GM21576 (cell line): Measurements from ENCODE around the gene CNTNAP2.
A peak's percentile ranks its signal among the peaks of the same experiment; 100 is the strongest.
"Not testable (repeated sequence)": the region's sequence is repeated elsewhere in the genome, so short reads cannot be mapped to it uniquely, and the experiment has no call there.

Experiments used
- ATAC-seq: cut with Tn5 transposase; IDR thresholded peaks from one replicate; pipeline ENCODE4 v1.9.1; 2021; ENCODE audit warnings: mild to moderate bottlenecking, moderate library complexity; ENCODE audit not compliant: unreplicated experiment

CNTNAP2 gene

DNA sequence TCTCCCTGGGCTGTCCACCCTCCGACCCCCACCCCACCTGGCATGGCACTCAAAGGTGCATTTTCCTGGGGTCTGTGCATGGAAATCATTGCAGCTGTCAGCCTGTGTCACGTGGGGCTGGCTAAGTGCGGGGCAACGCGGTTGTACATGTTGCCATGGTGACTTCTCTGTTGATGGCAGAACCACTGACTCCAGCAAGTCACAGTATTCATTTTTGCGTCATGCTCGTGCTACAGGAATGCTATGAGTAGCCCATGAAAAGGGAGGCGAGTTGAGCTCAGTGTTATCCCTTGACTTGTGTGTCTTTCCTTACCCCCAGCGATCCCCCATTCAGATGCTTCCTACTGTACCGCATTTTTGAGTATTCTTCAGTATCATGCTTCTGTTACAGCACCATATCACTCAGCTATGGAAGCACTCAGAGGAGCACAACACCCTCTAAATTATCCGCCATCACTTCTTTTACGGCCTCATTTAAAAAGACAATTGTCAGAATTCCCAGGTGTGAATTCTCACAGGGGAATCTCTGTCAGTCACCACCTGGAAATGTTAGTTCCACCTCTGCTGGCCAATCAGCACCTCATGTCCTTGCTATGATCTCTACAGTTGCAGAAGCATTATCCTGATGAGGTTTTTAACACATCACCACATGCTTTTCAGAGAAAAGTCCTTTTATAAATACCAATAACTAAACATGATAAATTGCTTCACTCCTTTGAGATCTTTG is 2279.6 kb downstream of the CNTNAP2 start:
- ATAC-seq: no peak

DNA sequence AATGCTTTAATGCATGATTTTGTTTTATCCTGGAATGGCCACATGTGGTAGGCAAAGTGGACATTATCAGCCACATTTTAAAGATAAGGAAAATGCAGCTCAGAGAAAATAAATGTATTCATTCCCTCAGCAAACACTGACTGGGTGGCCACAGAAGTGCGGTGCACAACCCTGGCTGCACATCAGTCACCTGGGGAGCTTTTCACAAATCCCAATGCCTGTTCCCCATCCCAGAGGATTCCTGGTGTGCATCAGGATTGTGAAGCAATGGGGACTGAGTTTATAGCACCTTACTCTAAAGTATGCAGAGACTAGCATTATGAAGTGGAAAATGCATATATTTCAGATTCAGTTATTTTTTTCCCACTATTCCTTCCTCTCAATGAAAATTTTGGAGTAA is 2280.5 kb downstream of the CNTNAP2 start:
- no peak for ATAC-seq

DNA sequence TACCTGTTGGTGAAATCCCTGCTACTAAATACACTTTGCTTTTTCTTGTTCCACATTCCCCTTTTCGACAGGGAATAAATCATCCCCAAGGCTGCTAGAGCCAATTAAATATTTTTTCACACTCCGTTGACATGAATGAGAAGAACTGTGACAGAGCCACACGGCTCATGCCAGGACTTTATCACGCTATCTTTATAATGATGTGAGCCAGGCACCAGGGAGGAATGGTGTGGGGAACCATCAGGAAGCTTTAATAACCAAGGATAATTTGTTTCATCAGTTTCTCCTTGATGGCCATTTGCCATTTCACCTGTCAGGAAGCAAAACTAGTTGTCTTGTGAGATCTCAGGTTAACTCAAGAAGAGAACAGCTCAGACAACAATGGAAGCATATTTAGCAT is 2280.9 kb downstream of the CNTNAP2 start:
- ATAC-seq: no peak

DNA sequence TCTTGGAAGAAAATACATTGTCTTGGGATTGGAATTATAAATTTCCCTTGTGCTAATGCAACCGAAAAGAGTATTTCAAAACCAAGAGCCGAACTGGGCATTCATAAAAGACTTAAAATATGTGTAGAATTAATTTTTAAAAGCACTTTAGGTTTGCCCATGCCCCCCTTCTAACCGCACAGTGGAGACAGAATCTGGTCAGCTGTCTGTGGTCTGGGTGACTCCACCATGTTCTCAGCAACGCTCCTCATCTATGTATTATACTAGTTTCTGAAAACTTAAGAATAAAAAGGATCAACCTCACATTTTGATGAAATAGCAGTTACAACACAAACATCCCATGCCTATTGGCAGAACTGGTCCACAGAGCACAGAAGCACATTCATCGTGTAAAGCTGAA is 2281.4 kb downstream of the CNTNAP2 start:
- no peak for ATAC-seq

DNA sequence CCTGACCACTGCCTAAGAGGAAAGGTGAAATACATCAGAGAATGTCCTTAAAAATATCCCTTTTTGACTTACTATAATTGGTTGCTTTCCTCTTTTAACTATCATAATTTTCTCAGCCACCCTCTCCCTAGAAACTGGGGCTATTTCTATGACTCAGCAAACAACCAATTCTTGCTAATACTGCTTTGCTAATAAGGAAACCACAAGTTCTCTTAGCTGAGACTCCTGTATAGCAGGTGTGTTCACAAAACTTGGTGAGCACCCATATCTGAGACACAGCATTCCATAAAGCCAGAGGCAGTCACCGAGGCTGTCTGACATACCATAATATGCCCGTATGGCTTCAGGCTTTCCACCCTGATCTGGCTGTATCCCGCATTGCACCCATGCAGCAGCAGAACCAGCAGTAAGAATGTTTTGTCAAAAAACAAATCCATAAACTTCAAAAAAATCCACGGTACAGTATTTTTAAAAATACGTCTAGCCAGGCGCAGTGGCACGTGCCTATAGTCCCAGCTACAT is 2282.3 kb downstream of the CNTNAP2 start:
- ATAC-seq: peak; percentile 84

DNA sequence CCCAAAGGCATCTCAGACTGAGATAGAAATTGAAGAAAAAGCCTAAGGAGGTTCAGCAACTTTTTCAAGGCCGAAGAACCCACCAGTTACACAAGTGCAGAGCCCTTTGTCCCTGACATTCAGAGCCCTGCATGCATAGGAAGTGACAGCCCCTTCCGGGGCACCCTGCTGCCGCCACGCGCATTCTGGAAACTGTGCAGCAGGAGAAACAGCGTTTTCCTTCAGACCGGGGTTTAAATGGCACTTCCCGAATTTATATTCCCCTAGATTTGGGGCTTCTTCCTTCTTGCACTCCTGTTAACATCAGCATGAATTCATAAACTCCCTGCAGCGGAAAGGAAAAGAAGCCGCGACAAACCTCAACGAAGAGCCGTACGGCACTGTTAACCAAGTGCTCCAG is 2283.5 kb downstream of the CNTNAP2 start:
- no peak for ATAC-seq

DNA sequence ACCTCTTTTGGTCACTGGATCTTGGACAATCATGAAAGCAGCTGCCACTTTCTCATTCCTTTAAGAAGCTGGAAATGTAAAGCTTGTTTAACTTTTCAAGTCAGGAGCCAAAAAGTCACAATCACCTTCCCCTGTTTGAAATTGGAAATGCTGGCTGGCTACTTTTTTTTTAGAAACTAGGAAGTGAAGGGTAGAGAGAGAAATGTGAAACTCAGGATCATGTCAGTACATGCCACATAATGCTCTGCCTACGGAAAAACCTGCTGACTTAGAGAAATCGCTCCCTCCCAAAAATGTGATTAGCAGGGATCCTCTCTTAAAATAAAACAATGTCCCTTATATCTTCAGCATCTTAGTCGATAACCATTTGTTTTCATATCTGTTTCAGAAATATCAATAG is 2285.6 kb downstream of the CNTNAP2 start:
- no peak for ATAC-seq

DNA sequence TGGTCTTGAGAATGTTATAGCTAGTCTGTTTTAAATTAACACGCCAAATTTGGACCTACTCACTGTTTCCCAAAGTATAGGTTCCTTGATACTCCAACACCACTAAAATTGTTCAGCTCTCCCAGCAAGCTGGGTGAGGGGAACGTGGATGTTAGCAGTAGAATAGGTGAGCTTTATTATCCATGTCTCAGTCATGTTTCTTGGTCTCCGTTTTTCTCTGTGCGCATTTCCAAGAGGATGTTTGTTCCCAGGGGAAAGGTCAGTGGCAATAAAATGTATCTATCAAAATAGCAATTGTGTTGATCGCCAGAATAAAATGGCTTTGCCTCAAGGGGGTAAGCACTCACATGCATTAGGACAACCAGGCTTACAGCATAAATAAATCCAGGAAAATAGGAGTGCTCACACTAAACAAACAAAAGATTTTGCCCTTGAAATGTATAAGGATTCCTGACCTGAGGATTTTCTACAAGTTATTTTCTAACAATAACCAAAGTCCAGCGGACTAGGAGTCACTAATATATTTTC is 2286.9 kb downstream of the CNTNAP2 start:
- ATAC-seq: no peak

DNA sequence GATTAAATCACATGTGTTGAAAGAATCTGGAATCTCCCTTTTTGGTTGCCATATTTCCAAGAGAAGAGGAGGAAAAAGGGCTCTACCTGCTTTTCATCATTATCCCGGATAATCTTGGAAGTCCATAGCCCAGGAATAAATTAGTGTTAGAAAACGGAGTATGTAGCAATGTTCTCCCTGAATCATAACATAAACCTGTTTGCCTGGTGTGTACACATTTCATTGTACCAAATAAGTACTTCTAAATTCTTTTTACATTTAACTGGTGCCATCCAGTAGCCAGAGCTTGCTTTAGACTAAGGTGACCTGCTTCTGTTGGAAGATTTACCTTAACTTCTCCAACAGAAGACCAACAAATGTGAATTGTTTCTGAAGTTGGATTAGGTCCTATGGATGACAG is 2291.7 kb downstream of the CNTNAP2 start:
- ATAC-seq: no peak

DNA sequence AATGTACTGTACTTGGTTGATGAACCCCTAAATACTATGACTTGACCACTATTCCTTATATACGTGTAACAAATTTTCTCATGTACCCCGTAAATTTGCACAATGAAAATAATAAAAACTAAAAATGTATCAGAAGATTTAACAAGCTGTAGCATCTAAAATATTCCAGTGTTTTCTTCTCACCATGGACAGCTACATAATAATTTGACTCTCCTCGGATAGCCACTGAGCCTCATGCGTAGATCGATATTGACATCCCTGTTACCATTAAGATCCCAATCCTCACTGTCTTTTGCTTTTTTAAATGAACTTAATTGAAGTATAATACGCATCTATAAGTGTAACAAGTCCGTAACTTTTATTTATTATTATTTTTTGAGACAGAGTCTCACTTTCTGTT is 2294.3 kb downstream of the CNTNAP2 start:
- ATAC-seq: no peak

DNA sequence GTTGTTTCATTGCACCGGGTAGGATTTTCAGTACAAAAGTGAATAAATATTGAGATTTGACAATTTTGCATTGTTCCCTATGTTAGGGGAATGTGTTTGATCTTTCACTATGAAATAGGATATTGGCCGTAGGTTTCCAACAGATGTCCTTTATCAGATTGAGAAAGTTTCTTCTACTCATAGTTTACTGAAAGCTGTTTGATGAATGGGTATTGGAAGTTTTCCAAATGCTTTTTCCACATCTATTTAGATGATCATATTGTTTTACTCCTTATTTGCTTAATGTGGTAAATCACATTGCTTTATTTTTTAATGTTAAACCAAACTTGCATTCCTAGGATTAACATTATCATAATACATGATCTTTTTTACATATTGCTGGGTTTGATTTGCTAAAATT is 2296.1 kb downstream of the CNTNAP2 start:
- ATAC-seq: no peak

DNA sequence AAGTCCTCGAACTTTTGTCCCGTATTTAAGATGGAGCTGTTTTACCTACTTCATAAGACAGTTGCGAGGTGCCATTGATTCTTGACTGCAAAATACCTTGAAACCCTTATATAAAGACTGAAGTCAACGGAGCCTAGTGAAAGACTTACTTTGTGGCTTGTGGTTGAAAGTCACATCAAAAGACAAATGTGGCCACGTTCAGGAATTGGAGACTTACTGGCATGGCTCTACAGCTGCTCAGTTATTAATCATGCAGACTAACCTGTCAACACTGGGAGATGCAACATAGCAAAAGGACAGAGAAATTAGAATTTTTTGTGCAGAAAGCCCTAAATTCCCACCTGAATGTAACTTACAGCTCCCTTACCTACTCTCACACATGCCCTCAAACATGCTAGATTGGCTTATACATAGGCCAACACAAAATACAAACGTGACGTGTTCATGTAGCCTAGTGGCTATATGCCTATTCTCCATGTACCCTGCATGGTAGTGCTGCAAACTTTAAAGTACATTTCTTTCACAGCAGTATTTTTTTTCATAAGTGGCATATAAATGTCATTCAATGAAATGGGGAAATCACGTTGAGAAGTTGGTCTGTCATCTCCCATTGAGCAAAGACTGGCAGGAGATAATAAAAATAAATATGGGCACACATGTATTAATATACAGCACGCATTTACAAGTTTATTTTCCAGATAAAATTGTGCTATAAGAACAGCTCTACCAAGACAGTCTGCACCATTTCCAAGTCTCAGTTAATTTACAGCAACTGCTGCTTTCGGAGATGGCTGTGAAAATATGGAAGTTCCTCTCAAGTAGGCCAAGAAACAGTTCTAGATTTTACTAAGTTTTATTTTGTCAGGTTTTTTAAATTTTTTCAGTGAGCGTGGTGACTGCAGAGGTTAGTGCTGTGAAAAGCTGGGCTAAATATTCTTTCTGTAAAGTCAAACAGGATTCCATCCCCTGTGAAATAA is 2303.5 kb downstream of the CNTNAP2 start:
- peak; percentile 85 for ATAC-seq

DNA sequence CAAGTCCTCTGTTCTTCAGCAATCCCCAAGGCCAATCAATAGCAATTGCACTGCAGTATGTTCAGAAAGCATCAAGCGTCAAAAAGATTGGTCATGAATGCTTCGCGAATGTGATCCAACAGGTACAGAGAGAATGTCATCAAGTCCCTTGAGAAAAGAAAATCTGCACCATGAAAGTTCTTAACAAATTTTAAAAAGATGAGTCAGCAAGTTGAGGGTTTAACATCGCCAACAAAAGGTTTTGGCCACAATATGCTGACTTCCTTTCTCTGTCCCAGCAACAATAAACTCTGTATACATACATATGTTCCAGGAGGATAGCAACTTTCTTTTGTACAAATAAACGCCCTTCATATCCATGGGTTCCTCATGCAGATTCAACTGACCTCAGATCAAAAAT is 2305.4 kb downstream of the CNTNAP2 start:
- no peak for ATAC-seq

DNA sequence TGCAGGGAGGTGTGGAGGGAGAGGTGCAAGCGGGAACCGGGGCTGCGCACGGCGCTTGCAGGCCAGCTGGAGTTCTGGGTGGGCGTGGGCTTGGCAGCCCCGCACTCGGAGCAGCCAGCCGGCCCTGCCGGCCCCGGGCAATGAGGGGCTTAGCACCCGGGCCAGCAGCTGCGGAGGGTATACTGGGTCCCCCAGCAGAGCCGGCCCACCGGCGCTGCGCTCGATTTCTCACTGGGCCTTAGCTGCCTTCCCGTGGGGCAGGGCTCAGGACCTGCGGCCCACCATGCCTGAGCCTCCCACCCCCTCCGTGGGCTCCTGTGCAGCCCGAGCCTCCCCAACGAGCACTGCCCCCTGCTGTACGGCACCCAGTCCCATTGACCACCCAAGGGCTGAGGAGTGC is 2309.8 kb downstream of the CNTNAP2 start:
- not testable (repeated sequence) for ATAC-seq

DNA sequence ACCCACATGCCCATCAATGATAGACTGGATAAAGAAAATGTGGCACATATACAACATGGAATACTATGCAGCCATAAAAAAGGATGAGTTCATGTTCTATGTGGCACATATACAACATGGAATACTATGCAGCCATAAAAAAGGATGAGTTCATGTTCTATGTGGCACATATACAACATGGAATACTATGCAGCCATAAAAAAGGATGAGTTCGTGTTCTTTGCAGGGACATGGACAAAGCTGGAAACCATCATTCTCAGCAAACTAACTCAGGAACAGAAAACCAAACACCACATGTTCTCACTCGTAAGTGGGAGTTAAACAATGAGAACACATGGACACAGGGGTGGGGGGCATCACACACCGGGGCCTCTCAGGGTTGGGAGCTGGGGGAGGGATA is 2314.1 kb downstream of the CNTNAP2 start:
- not testable (repeated sequence) for ATAC-seq

DNA sequence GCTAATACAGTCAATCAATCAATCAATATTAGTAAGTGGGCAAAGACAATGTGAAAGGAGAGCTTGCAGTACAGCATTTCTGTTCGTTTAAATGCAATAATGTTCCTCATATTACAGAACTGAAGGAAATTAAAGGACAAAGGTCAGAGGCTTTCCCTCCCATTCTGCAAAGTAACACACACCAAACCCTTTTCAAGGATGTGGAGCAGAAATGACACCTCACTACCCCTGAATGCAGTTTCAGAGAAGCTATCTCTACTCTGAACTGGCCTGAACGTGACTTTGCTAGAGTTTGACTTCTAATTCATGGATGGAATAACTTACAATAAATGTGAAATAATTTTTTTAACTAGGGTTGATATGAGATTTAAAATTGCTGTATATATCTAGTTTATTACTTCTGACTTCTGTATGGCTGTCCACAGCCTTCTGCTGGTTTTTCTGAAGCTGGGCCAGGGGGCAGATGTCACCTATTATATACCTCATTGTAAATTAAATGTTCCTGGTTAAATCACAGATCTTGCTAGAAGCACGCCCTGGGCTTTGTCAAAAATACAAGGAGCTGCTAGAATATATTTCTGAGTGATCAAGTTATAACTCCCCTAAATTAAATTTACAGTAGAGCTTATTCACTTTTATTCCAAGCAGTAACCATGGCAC is 2317.1 kb downstream of the CNTNAP2 start:
- ATAC-seq: no peak

DNA sequence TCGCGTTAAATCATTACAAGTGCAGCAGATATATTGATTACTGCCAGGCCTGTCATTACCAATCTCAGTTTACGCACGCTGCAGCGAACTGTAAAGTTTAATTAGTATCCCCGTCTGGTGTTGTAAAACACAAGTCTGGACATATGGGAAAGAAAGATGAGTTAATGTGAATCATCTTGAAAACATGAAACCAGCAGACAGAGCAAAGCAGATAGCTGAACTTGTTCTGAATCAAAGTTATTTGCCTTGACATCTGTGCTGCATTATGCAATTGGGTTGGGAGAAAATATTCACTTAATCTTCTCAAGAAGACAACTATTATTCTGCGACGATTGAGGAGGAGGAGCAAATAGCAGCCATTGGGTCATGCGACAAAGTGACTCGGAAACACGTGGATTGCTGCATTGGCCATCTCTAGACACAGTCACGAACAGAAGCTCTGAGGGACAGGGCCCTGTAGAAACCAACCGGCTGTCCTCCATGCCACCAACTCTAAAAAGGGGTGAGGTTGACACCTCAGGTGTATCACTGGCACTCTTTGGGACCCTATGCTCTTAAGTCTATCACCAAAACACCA is 2317.7 kb downstream of the CNTNAP2 start:
- no peak for ATAC-seq

DNA sequence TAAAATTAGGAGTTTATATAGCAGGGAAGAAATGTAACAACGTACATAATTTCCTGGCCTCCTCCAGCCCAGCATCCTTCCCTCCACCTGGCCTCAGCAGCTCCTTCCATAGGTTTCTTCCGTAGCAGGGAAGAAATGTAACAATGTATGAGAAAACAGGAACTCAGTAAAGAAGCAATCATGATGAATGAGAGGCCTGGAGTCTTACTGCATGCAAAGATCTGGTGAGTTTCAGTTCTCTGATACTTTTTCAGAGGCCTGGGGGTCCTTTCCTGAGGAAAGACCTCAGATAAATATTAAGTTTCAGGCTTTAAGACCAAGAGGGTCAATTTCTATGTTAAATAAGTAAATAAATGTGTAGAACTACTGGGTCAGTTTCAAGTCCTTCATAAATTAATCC is 2318.3 kb downstream of the CNTNAP2 start:
- no peak for ATAC-seq

DNA sequence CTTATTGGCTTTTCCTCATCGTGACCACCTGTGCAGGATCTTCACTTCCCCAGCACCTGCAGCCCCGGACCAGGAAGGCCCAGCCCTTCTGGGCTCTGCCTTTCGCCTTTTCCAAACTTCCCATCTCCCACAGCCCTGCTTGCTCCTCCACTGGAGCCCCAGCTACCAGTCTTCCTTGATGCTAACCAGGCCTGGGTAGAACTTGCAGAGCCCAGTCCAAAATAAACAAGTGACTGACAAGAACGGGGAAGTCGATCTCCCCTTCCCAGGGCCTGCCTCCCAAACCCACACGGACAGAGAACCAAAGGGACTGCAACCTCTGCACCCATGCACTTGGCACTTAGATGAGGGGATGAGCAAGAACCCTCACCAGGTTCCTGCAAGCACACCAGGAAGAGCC is 2319.1 kb downstream of the CNTNAP2 start:
- no peak for ATAC-seq

DNA sequence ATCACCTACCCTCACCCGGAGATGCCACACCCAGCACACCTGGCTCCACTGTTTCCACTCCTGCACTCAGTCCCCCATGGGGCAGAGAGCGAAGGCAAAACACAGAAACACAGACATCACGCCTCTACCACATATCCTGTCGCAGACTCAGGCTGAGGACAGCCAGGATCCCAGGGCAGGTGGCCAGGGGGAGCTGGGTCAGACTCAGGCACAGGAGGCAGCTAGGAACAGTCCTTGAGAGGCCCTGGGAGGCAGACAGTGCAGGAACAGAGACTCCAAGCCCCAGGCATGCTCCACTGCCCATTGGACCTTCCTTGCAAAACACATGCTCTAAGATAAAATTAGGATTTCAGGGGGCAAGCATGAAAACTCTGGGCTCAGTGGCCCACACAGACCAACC is 2319.5 kb downstream of the CNTNAP2 start:
- peak; percentile 11 for ATAC-seq

DNA sequence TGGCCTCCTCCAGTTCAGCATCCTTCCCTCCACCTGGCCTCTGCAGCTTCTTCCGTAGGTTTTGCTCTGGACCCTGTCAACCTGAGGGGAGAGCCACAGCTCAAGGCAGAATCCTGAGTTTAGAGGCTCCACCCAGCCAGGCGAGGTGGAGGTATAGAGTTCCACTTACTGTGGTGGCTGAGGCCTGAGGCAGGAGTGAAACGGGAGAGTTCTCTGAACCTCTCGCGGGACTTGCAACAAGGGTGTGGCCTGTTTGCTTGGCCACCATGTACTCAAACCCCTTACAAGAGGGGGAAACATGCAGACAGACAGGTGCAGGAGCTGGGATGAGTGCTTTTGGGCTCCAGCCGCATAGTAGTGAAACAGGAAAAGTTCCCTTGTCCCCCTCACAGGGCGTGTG is 2320.0 kb downstream of the CNTNAP2 start:
- ATAC-seq: peak; percentile 72
